ENCODE data around the gene FOXA3. TPM values are rescaled to one million over a fixed set of nuclear protein-coding genes. Genes with fewer than 3 reads are reported as not detected.

FOXA3 gene
- total RNA-seq, 1 experiment from 2014 or later = 22.2 TPM

GRCh38 chr19:45906221-45906620 is 42.1 kb downstream of the FOXA3 start:
- Mint-ChIP-seq H3K4me1 (peaks cover 3 to 6% of the 10 kb centered on the region in 2 experiments; a peak in 3 of 4 replicates), H3K27ac (peak overlapping the region in 1 of 3 experiments; percentile 41; a peak in 1 of 7 replicates), H3K27me3 (ENCODE audit: low read depth) (peaks cover 7% of the 10 kb centered on the region; the same call in 1 of the 2 replicates), H3K9me3 (no peaks in the 10 kb centered on the region), H3K36me3 (ENCODE audit: insufficient read depth in 1 of 3, low read depth in 3 of 3) (no peaks in the 10 kb centered on the region), H3K4me3 (no peak overlapping the region)
- Histone ChIP-seq H4K8ac (replicated peaks; ENCODE audit: insufficient read length, low read depth, low read length) (no peak overlapping the region), H3K23ac (ENCODE audit: insufficient read length, low read depth, low read length) (no peak overlapping the region), H3K14ac (ENCODE audit: insufficient read depth, low read length) (no peak overlapping the region), H2AK5ac (ENCODE audit: insufficient read length, low read length) (no peak overlapping the region), H3K27me3 (ENCODE audit: insufficient read depth, low read length) (no peaks in the 10 kb centered on the region), H3K79me2 (ENCODE audit: insufficient read depth, low read length) (no peaks in the 10 kb centered on the region), H2BK5ac (ENCODE audit: insufficient read length, low read length) (no peak overlapping the region), H2BK15ac (ENCODE audit: low read depth, low read length) (no peak overlapping the region), H3K9ac (ENCODE audit: extremely low read depth, insufficient read length, low read length) (no peak overlapping the region), H4K91ac (ENCODE audit: insufficient read length, low read depth, low read length) (no peak overlapping the region), H3K18ac (ENCODE audit: insufficient read length, low read depth, low read length) (no peak overlapping the region), H3K79me1 (ENCODE audit: insufficient read depth, low read depth, low read length, poor library complexity, severe bottlenecking) (no peaks in the 10 kb centered on the region), H3K23me2 (ENCODE audit: insufficient read length, low read depth, low read length, poor library complexity, severe bottlenecking) (peaks cover 14% of the 10 kb centered on the region), H2BK120ac (ENCODE audit: low read depth, low read length, poor library complexity, severe bottlenecking) (no peak overlapping the region), H3K9me3 (ENCODE audit: control insufficient read depth, low read depth, low read length) (no peaks in the 10 kb centered on the region), H4K5ac (ENCODE audit: insufficient read length, low read depth, low read length) (no peak overlapping the region), H4K20me1 (ENCODE audit: control insufficient read depth, insufficient read depth, insufficient read length) (no peaks in the 10 kb centered on the region), H3K4me2 (ENCODE audit: insufficient read depth, insufficient read length, low read length) (no peak overlapping the region), H2BK12ac (ENCODE audit: insufficient read length, low read depth, low read length) (no peak overlapping the region), H3K56ac (ENCODE audit: insufficient read length, low read depth, low read length) (no peak overlapping the region), H2BK20ac (ENCODE audit: low read depth, low read length, poor library complexity, severe bottlenecking) (no peak overlapping the region), H3T11ph (ENCODE audit: low read length) (no peak overlapping the region), H2AFZ (ENCODE audit: low read length) (no peak overlapping the region), H3K27ac (ENCODE audit: insufficient read length, low read depth, low read length) (no peak overlapping the region), H3K4ac (ENCODE audit: low read depth, low read length) (no peak overlapping the region), H3K4me1 (ENCODE audit: insufficient read depth, low read length) (no peaks in the 10 kb centered on the region)
- TF ChIP-seq CTCF (conservative IDR thresholded peaks at IDR 0.05) = no peak
- WGBS (ENCODE audit: extremely low coverage, insufficient read length, low lambda C conversion rate) = no CpG with 5 or more reads among the region's 3 CpGs
- no peak for DNase-seq
